NCI-H2107 (cell line): Measurements from ENCODE around the gene CNTN2.

Experiments used
- DNase-seq: peaks from one replicate; lab custom pipeline; 2025; lab: John Stamatoyannopoulos, UW

CNTN2 gene

DNA sequence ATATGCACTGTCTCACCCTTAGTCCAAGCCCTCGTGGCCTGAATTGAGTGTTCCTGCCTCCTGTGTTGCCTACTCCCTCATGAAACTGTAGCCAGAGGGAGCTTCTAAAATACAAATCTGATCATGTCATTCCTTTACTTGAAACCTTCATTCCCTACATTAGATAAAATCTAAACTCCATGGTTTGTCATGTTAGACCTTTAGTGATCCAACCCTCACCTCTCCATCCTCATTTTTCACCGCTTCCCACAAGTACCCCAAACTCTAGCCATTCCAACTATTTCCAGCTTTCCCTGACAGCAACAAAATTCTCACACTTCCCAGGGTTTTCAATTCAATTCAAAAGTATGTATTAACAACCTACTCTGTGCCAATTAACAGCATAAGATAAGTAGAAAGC, 18.3 kb upstream of the CNTN2 start:
- no peak for DNase-seq

DNA sequence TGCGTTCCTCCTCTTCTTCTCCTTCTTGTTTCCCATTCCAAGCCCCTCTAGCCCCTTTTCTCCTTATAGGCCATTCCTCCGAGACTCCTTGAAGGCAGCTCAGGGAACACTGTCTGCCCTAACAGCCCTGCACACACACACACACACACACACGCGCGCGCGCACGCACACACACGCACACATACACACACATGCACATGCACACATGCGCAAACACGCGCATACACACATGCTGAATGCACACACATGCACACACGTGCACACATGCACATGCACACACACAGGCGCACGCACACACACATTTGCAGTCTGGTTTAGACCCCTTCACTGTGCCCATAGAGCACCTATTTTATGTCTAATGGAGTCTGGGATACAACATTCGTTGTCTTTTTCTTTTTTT, 17.8 kb upstream of the CNTN2 start:
- no peak for DNase-seq

DNA sequence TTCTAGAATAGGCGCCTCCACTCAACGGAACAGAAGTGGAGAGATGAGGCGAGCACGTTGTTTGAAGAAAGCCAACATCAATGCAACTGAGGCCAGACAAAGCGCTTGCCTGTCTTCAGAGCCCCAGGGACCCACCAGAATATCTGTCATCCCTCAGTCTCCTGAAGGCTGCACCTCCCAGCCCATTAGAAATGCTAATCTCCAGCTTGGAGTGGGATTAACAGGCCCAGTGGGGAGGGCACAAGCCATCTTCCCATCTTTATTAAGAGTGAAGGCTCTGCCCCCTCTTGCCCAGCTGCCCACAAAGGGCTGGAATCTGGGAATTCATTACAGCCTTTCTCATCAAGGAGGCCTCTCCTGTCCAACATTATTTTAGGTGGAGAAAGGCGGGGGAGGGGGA, 16.8 kb upstream of the CNTN2 start:
- DNase-seq = no peak

DNA sequence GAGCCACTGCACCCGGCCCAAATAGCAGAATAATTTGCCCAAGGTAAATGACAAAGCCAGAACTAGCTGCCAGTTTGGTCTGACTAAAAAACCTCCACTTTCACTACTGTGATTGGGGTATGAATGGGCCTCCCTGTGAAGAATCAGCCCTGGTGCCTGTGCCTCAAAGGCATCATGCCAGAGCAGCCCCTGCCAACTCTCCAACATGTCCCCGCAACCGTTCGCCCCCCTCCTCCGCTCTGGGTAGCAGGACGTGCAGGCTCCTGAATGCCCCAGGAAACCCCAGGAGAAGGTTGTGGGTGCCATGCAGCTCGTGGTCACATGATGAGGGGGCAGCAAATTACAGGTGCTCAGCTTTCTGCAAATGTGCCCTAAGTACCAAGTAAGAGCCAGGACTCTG, 14.6 kb upstream of the CNTN2 start:
- no peak for DNase-seq

- DNase-seq = no peak
These were observed 14.1 kb upstream of the CNTN2 start for GRCh38 chr1:205028924-205029323.

DNA sequence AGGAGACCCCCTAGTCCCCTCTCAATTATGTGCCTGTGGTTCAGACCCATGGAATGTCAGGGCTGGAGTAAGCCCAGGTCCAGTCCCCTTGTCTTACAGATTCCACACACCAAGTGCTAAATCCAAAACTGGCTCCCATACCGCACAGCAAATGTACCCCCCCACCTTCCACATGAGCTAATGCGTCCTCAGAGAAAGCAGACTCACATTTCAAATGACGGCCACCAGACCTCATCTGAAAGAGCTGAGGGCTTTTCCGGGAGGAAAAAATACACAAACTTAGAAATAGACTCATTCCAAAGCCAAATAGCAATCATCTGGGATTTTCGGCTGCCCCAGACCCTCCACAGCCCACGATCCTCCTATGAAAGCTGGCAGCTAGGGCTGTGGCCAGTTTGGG, 12.8 kb upstream of the CNTN2 start:
- no peak for DNase-seq

DNA sequence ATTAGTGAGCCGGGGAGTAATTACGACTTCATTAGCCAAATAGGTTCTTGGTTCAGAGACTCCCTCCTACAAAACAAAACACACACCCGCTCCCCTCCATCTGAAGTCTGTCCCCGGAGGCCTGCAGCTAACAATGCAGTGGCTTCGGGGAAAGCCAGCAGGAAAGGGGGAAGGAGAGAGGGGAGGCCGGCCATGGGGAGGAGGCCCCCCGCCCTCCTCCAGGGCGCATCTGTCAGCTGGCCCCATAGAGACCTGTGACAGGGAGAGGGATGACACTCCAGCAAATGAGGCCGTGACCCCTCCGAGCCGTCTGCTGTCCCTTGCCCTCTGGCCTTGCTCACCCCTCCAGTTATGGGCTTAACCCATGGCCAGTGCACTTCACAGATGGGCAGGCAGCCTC, 12.1 kb upstream of the CNTN2 start:
- DNase-seq = no peak

DNA sequence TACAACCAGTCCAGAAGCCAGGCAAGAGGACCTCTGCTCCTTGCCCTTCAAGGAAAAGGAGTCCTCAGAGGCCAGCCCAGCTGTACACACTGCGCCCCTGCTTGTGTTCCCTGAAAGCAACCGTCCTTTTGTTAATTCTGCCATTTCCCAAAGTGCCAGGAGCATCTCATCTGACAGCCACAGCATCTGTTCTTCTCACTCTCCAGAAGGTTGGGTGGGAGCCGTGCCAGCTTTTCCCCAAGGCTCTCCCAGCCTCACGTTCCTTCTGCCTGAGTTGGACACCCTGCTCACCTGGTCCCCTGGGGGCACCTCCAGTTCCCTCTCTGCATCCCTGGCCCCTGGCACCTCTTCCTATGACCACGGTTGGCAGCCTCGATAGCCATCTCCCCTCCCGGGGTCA, 10.5 kb upstream of the CNTN2 start:
- no peak for DNase-seq

DNA sequence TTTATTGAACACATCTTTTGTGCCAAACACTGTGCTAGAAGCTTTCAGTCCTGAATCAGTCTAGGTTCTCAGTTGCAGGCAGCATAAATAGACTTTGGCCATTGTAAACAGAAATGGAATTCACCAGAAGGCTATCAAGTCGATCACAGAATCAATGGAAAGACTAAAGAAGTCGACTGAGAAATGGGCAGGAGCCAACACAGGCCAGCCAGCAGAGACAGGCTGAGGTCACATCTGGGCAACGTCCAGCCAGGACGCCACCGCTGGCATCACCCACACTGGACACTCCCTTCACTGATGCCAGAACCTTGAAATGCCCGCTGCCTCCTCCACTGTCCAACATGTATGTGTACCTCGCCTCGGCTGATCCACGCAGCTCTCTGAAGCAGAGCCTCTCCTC, 5.5 kb upstream of the CNTN2 start:
- DNase-seq = no peak

- DNase-seq = no peak
These were observed 4.8 kb upstream of the CNTN2 start for GRCh38 chr1:205038132-205038786.

- no peak for DNase-seq
These were observed 1.9 kb upstream of the CNTN2 start for GRCh38 chr1:205041001-205041715.

GRCh38 chr1:205041998-205042910, 758 bp upstream of the CNTN2 start:
- no peak for DNase-seq

DNA sequence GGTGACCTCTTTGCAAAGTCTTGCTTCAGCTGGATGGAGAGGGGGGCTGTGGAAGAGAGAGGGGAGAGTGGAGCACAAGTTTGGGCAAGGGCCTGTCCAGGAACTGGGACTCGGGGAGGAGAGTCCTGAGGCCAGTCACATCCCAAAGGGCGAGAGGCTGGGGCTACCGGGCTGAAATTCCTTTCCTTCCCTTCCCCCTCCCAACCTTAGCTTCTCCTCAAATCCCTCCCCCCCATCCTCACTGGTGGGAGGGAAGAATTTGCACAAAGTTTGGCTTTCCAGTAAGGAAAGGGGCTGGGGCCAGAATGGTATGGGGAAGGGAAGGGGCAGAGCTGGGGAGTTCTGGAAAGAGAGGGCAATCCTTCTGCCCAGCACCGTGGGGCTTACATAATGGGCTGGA, 854 bp downstream of the CNTN2 start:
- no peak for DNase-seq

- DNase-seq = no peak
These were observed 1.7 kb downstream of the CNTN2 start for GRCh38 chr1:205044741-205045140.

- DNase-seq = no peak
These were observed 2.1 kb downstream of the CNTN2 start for GRCh38 chr1:205045146-205045545.

GRCh38 chr1:205046870-205047269, 3.9 kb downstream of the CNTN2 start:
- no peak for DNase-seq

GRCh38 chr1:205047764-205048231, 4.8 kb downstream of the CNTN2 start:
- DNase-seq = no peak

- DNase-seq = no peak
These were observed 5.4 kb downstream of the CNTN2 start for GRCh38 chr1:205048382-205048781.

DNA sequence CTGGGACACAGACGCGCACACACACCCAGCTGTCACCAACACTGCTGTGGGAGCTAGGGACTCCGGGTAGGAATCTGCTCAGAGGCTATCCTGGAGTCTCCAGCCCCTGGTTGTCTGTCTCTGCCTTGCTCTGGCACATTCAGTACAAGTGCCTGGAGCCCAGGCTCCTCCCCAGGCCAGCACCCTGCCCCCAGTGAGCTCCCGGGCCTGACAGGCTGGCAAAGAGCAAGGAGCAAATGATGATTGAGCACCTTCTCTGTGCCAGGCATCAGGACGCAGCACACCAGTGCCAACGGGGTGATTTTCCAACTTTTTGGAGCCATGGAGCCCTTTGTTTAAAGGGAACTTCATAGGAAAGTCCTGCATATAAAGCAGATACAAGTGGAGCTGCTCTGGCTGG, 6.5 kb downstream of the CNTN2 start:
- no peak for DNase-seq

- no peak for DNase-seq
These were observed 9.7 kb downstream of the CNTN2 start for GRCh38 chr1:205052690-205053089.

DNA sequence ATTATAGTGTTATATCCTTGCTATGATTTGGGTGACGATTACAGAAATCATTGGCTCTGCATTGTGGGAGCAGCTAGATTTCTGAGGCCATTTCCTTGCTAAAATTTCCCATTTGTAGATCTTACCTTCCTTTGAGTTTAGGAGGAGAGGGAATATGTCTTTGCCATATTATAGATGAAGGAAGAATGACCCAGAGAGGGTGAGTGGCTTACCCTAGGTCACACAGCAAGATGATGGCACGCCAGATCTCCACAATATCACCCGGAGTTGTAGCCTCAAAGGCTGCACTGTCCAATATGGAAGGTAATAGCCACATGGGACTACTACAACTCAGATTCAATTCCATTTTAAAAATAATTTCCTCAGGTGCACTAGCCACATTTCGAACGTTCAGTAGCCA, 10.3 kb downstream of the CNTN2 start:
- no peak for DNase-seq

DNA sequence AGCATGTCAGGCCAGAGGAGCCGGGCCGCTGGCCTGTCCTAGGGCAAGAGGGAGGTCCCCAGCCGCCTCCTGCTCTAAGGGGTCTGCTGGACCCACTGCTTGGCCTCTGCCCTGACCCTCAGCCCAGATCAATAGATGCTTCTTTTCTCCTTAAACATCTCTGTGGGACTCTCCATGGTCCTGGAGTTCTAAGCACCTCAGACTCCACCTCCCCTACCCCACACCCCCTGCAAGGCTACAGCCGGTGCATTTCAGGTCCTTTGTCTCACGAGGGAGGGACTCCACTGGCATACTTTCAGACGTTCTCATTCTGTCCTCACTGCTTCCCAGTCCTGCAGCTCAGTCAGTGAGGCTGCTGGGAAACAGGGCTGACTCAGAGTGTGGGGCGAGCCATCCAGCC, 11.0 kb downstream of the CNTN2 start:
- no peak for DNase-seq

DNA sequence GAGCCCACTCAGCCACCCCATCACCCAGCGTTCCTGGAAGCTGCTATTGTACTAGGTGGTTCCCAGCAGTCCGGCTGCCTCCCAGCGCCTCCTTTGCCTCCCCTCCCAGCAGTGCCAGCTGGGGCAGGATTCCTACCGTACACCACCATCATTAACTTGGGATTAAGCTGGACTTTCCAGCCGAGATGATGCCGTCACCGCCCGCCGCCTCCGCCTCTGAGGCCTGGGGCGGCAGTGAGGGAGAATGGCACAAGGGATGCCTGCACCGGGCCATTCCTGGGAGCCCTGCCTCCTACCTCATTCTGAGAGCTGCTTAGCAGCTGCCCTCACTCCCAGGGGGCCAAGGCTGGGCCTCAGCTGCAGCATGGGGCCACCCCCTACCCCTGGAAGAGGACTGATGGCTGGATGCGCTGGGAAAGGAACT, 13.2 kb downstream of the CNTN2 start:
- DNase-seq = no peak
